ENCODE measurements around the gene CHD5. TPM values are rescaled to one million over a fixed set of nuclear protein-coding genes. Genes with fewer than 3 reads are reported as not detected.
A peak's percentile ranks its signal among the peaks of the same experiment; 100 is the strongest.

CHD5 gene
- total and polyA plus RNA-seq, 2 of the 4 experiments (the other 2 are of a cell fraction): under 0.01 to 0.09 TPM

- 0% methylated on average over 22 of the region's 53 CpGs; no CpG with 5 or more reads in 1 of the 2 experiments for WGBS, 2 experiments (ENCODE audit: extremely low coverage in 2 of 2, insufficient read length in 1 of 2)
- BruUV-seq (replicated peaks): no TSS peak
- peak within 1 kb of the TSS; percentile 91 for H3K56ac ChIP-seq (ENCODE audit: extremely low read depth, insufficient read depth, low read length)
- H4K91ac ChIP-seq (ENCODE audit: insufficient read depth, low read depth, low read length): peak within 1 kb of the TSS; percentile 93
- H4K20me1 ChIP-seq (ENCODE audit: insufficient read depth, low read length): peaks cover 21% of the 10 kb centered on the region; the same call in 1 of the 2 replicates
- peak within 1 kb of the TSS; percentile 95 for H2AFZ ChIP-seq (replicated peaks; ENCODE audit: low read length, poor library complexity)
- ATAC-seq (ENCODE audit: low read depth) (peak; percentile 98), DNase-seq (peak; percentile 99)
- H3K18ac ChIP-seq (ENCODE audit: low read depth, low read length): peak within 1 kb of the TSS; percentile 2; the same call in 1 of the 2 replicates
- dilution Hi-C loops (cut with HindIII; ENCODE audit: low sequenced_read_pairs, unreplicated experiment): no loop called here
- H3K9me1 ChIP-seq (ENCODE audit: insufficient read depth, low read length): peaks cover 11% of the 10 kb centered on the region
- H3K27me3 ChIP-seq (ENCODE audit: control insufficient read depth, insufficient read depth, low read length): no peaks in the 10 kb centered on the region
- peak within 1 kb of the TSS; percentile 79 for H3K9ac ChIP-seq (ENCODE audit: low read depth, low read length)
- peak within 1 kb of the TSS; percentile 75 for H2BK5ac ChIP-seq (ENCODE audit: low read depth, low read length, poor library complexity, severe bottlenecking)
- peaks cover 11 to 36% of the 10 kb centered on the region in 2 experiments for H3K79me1 ChIP-seq (ENCODE audit: low read depth in 1 of 2, low read length in 2 of 2)
- in situ Hi-C loops (cut with MboI; ENCODE audit: low sequenced_read_pairs): no loop called here
- CTCF ChIA-PET: no interaction called here
- no peaks in the 10 kb centered on the region for H3K9me3 ChIP-seq (ENCODE audit: control insufficient read depth, insufficient read depth, low read length)
- peak within 1 kb of the TSS; percentile 98 for H2AK5ac ChIP-seq (ENCODE audit: low read depth, low read length)
- H3K4ac ChIP-seq (ENCODE audit: low read depth, low read length): peak within 1 kb of the TSS; percentile 92
- peaks cover 4% of the 10 kb centered on the region; the same call in 1 of the 2 replicates for H3K4me1 ChIP-seq (ENCODE audit: control insufficient read depth, insufficient read depth, low read length)
- peak within 1 kb of the TSS; percentile 82 for H4K5ac ChIP-seq (ENCODE audit: low read depth, low read length)
- H3K23ac ChIP-seq (ENCODE audit: low read depth, low read length): peak within 1 kb of the TSS; percentile 84
- H2AK9ac ChIP-seq (replicated peaks; ENCODE audit: low read depth, low read length, poor library complexity): peak within 1 kb of the TSS; percentile 99
- H2BK20ac ChIP-seq (ENCODE audit: low read depth, low read length): peak within 1 kb of the TSS; percentile 35
- peak within 1 kb of the TSS; percentile 75 for H3K27ac ChIP-seq (ENCODE audit: insufficient read depth, low read length)
- POLR2A ChIA-PET (ENCODE audit: unreplicated experiment): no interaction called here
- peak within 1 kb of the TSS; percentile 70 for H3K4me3 ChIP-seq (ENCODE audit: insufficient read depth, low read depth, low read length)
- H4K8ac ChIP-seq (ENCODE audit: low read depth in 2 of 2, low read length in 2 of 2): peak within 1 kb of the TSS; percentile 99
- peaks cover 8% of the 10 kb centered on the region for H3K36me3 ChIP-seq (ENCODE audit: control insufficient read depth, insufficient read depth, low read length)
- peak within 1 kb of the TSS; percentile 45; the same call in 2 of the 3 replicates for H2BK15ac ChIP-seq (ENCODE audit: low read depth, low read length)
- peak within 1 kb of the TSS; percentile 73 for H2BK120ac ChIP-seq (ENCODE audit: low read depth, low read length)
- TF ChIP-seq CHD1 (IDR thresholded peaks at IDR 0.05; ENCODE audit: low read depth, low read length): peak; percentile 92; the same call in 1 of the 2 replicates
- no peak; the same call in 1 of the 2 replicates for TF ChIP-seq MAZ (IDR thresholded peaks at IDR 0.05; ENCODE audit: borderline replicate concordance, low read depth, low read length)
- TF ChIP-seq BHLHE40 (IDR thresholded peaks at IDR 0.05; ENCODE audit: low read depth, low read length): peak; percentile 98
- peak; percentile 83 for TF ChIP-seq USF2 (IDR thresholded peaks at IDR 0.05; ENCODE audit: low read depth, low read length)
- no peak for TF ChIP-seq SMC3 (IDR thresholded peaks at IDR 0.05; ENCODE audit: low read depth, low read length)
- TF ChIP-seq RAD21 (IDR thresholded peaks at IDR 0.05; ENCODE audit: low read length): no peak
- peak; percentile 96 for TF ChIP-seq MXI1 (IDR thresholded peaks at IDR 0.05; ENCODE audit: borderline replicate concordance, low read depth, low read length)
- no peak for TF ChIP-seq CTCF (conservative IDR thresholded peaks at IDR 0.05; ENCODE audit: low read depth, low read length)
- TF ChIP-seq POLR2A (IDR thresholded peaks at IDR 0.05; ENCODE audit: low read depth, low read length): peak; percentile 86
- H3K14ac ChIP-seq (replicated peaks; ENCODE audit: low read depth, low read length): peak within 1 kb of the TSS; percentile 79
- H3K4me2 ChIP-seq (ENCODE audit: low read depth, low read length): peak within 1 kb of the TSS; percentile 95
- intact Hi-C loops (cut with micrococcal nuclease): loop anchor here (2.0 to 5.0 kb wide), 2 partner anchors 35 to 82 kb away; partner anchors contain the start of gene ICMT
Measured at GRCh38 chr1:6199298-6200187, 19.4 kb upstream of the CHD5 start, which contains the start of gene RPL22. RPL22 (minus strand) TSS chr1:6199595; CDS start chr1:6199573, 22 bp downstream.

All from IMR-90 (cell line).